Gastroesophageal sphincter (tissue), 4 donors: ENCODE results near the gene AGBL1. TPM values are rescaled to one million over a fixed set of nuclear protein-coding genes. Genes with fewer than 3 reads are reported as not detected.

Experiments used
- ATAC-seq: fragments of 150-250 bp; one replicate; pipeline ENCODE4 v1.9.1; 2016; ENCODE audit warnings: mild to moderate bottlenecking, moderate library complexity
- H3K27ac ChIP-seq, 4 donors: fragments of 200-600 bp; sonication (generic) in 3 of 4; 1 replicate in 3 of 4; 2 replicates in 1 of 4; pipeline ENCODE4 v1.5.1; 2016 to 2019
- H3K27me3 ChIP-seq: fragments of 200-600 bp; sonication (generic); one replicate; pipeline ENCODE4 v1.5.1; 2019
- H3K36me3 ChIP-seq, 2 donors: fragments of 200-600 bp; sonication (generic); one replicate each; pipeline ENCODE4 v1.5.1; 2019; ENCODE audit warnings: control low read depth in 1 of 2
- H3K4me1 ChIP-seq, 3 donors: fragments of 200-600 bp; sonication (generic); 1 replicate in 2 of 3; 2 replicates in 1 of 3; pipeline ENCODE4 v1.5.1; 2016 to 2019; ENCODE audit warnings: control low read depth in 2 of 3
- H3K4me3 ChIP-seq, 2 donors: fragments of 200-600 bp; sonication (generic); one replicate each; pipeline ENCODE4 v1.5.1; 2019; ENCODE audit warnings: mild to moderate bottlenecking in 1 of 2, moderate library complexity in 1 of 2
- H3K9me3 ChIP-seq, 3 donors: fragments of 200-600 bp; sonication (generic); one replicate each; pipeline ENCODE4 v1.5.1; 2017 to 2019; ENCODE audit warnings: control low read depth in 2 of 3
- CTCF ChIP-seq, 4 experiments: fragments of 200-600 bp in 2 of 4; fragments of 450-650 bp in 2 of 4; sonication (generic) in 1 of 4; IDR thresholded peaks; one replicate each; pipeline ENCODE4 v1.5.1; 2017 to 2019; ENCODE audit warnings: antibody characterized with exemption in 4 of 4, mild to moderate bottlenecking in 2 of 4, moderate library complexity in 2 of 4
- EP300 ChIP-seq: sonication (generic); formaldehyde crosslinking; IDR thresholded peaks from one replicate; pipeline ENCODE4 v1.6.1; 2017; ENCODE audit warnings: antibody characterized with exemption, mild to moderate bottlenecking
- POLR2A ChIP-seq, 2 donors: fragments of 450-650 bp; IDR thresholded peaks; one replicate each; pipeline ENCODE4 v1.6.1; 2017; ENCODE audit warnings: antibody characterized with exemption in 2 of 2, mild to moderate bottlenecking in 2 of 2, moderate library complexity in 1 of 2
- POLR2AphosphoS5 ChIP-seq: sonication (generic); formaldehyde crosslinking; IDR thresholded peaks from one replicate; pipeline ENCODE4 v1.6.1; 2017; ENCODE audit warnings: antibody characterized with exemption
- WGBS, 2 donors: methylation state at CpG; one replicate each; pipeline ENCODE4 v1.1.5; 2018; ENCODE audit warnings: low coverage in 1 of 2; 5-methylcytosine and 5-hydroxymethylcytosine counted together
- total RNA-seq, 4 donors: library from RNA; depleted of rRNA; stranded (reverse); fragments of >200 nt; gene quantifications; one replicate each; pipeline ENCODE4 v1.1.0, GENCODE V29; 2016

The AGBL1 gene
- total RNA-seq, 4 donors from 2014 or later: 0.12 to 0.13 TPM; not detected in 2

- Histone ChIP-seq H3K27me3 (no peaks in the 10 kb centered on the region), H3K36me3 (no peaks in the 10 kb centered on the region), H3K4me3 (no peak overlapping the region), H3K4me1 (no peaks in the 10 kb centered on the region), H3K9me3 (no peaks in the 10 kb centered on the region), H3K27ac (no peak overlapping the region)
- TF ChIP-seq CTCF (IDR thresholded peaks at IDR 0.05): no peak
- TF ChIP-seq POLR2A (IDR thresholded peaks at IDR 0.05): no peak
- no peak for TF ChIP-seq POLR2AphosphoS5
- TF ChIP-seq EP300: no peak
- ATAC-seq: no peak
- 56 to 83% methylated on average over 4 of the region's 4 CpGs for WGBS, 2 donors
These were observed 220.9 kb downstream of the AGBL1 start for GRCh38 chr15:86300390-86301125.

- WGBS, 2 donors: 86 to 100% methylated on average over 1 to 9 of the region's 9 CpGs
- no peak for ATAC-seq
These were observed 232.1 kb downstream of the AGBL1 start for GRCh38 chr15:86311568-86312280.

GRCh38 chr15:86312486-86312885, 232.8 kb downstream of the AGBL1 start:
- H3K36me3 ChIP-seq: no peaks in the 10 kb centered on the region
- H3K4me3 ChIP-seq: no peak overlapping the region
- peaks cover 0 to 6% (median 0%) of the 10 kb centered on the region in 3 donors for H3K4me1 ChIP-seq
- H3K9me3 ChIP-seq: peaks cover 0 to 3% (median 0%) of the 10 kb centered on the region in 3 donors
- no peak overlapping the region for H3K27ac ChIP-seq
- TF ChIP-seq EP300 (no peak), POLR2A (IDR thresholded peaks at IDR 0.05) (no peak), CTCF (IDR thresholded peaks at IDR 0.05) (no peak), POLR2AphosphoS5 (no peak)
- WGBS, 2 donors: 64 to 80% methylated on average over 3 to 4 of the region's 4 CpGs
- no peaks in the 10 kb centered on the region for H3K27me3 ChIP-seq
- ATAC-seq: no peak

More at GRCh38 chr15:86311568-86312280, 232.1 kb downstream of the AGBL1 start:
- Histone ChIP-seq H3K36me3 (no peaks in the 10 kb centered on the region), H3K27ac (no peak overlapping the region), H3K27me3 (no peaks in the 10 kb centered on the region), H3K4me3 (no peak overlapping the region), H3K4me1 (peaks cover 0 to 6% (median 0%) of the 10 kb centered on the region in 3 donors), H3K9me3 (peaks cover 0 to 3% (median 0%) of the 10 kb centered on the region in 3 donors)
- TF ChIP-seq POLR2AphosphoS5: no peak
- TF ChIP-seq POLR2A (IDR thresholded peaks at IDR 0.05): no peak
- TF ChIP-seq CTCF (IDR thresholded peaks at IDR 0.05): no peak
- TF ChIP-seq EP300: no peak

GRCh38 chr15:86316216-86316615, 236.5 kb downstream of the AGBL1 start:
- H3K9me3 ChIP-seq: no peaks in the 10 kb centered on the region
- peaks cover 0 to 6% (median 0%) of the 10 kb centered on the region in 3 donors for H3K4me1 ChIP-seq
- ATAC-seq: no peak
- WGBS, 2 donors: 48 to 68% methylated on average over 2 to 3 of the region's 8 CpGs
- H3K36me3 ChIP-seq: no peaks in the 10 kb centered on the region
- peak overlapping the region in 3 of 4 donors; percentile 60 to 64 (median 61) for H3K27ac ChIP-seq
- H3K27me3 ChIP-seq: no peaks in the 10 kb centered on the region
- TF ChIP-seq EP300 (no peak), POLR2AphosphoS5 (no peak), CTCF (IDR thresholded peaks at IDR 0.05) (no peak), POLR2A (IDR thresholded peaks at IDR 0.05) (no peak)
- H3K4me3 ChIP-seq: no peak overlapping the region
